HUDEP-2 (cell line): ENCODE measurements around the gene RAD51B.
"Not testable (repeated sequence)": the region's sequence is repeated elsewhere in the genome, so short reads cannot be mapped to it uniquely, and the experiment has no call there.

Experiments
- DNase-seq, 76 experiments: peaks; one replicate each; lab custom pipeline; 2025; ENCODE audit not compliant: unreplicated experiment in 76 of 76; lab: John Stamatoyannopoulos, UW

Gene RAD51B

DNA sequence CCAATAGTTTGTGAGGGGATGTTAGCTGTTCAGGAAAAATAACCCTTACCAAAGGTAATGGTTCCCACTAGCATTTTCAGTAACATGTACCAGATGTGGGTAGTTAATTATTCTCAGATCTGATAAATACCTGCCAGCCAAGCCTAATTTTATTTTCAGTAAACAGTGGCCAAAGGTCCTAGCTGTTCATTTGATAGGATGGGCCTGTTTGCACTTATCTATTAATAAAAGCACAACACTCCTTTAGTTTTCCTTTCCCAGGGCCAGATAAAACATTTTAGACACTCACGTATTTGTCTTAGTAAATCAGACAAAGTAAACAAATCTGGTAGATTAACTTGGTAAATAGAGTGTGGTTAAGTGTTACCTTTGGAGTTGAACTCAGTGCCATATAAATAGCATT is 345.1 kb downstream of the RAD51B start:
- DNase-seq, result no peak

DNA sequence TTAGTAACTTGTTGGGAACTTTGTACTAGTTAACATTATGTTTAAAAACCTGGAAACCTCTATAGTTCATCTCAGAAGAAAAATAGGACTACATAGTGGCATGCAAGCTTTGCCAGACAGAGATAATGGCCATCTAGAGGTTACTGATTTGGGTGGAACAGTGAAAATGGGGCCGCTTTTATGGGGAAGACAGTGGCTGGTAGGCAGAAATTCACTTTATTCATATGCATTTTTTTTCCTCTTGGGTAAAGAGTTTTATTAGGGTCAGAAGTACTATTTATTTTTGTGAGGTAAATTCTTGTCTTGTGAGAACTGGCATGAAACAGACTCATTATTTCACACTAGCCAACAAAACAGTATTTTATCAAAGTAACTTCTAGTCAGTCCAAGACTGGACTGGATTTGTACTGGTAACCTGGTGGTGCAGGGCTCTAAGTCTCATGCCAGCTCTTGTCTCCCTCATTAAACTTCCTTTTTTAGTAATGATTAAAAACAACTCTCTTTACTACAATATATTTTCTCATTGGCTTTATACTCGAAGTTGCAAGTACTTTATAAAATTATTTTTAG is 345.8 kb downstream of the RAD51B start:
- DNase-seq, result no peak

DNA sequence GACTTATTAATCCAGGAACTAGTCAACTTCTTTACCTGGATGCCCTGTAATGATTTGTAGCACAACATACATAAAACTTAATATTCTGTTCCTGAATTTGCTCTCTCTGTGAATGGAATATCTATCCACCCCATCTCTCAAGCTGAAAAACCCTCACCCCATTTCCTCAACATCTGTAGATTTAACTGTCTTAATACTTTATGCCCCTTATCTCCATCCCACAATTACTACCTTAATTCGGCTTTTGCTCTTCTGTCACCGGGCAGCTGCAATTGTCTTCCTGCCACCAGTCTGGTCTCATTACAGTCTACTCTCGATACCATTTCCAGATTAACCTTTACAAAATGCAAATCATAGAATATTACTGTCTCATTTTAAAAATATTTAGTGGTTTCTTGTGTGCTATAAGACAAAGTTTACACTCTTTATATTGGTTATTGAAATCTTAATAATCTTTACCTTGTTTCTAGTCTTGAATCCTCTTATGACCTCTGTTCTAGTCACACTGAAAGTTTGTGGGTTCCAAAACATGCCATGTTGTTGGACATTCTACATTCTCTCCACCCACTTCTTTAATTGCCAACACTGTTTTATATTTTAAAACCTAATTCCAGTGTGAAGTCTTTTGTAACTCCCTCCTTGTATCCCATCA is 347.3 kb downstream of the RAD51B start:
- no peak for DNase-seq

DNA sequence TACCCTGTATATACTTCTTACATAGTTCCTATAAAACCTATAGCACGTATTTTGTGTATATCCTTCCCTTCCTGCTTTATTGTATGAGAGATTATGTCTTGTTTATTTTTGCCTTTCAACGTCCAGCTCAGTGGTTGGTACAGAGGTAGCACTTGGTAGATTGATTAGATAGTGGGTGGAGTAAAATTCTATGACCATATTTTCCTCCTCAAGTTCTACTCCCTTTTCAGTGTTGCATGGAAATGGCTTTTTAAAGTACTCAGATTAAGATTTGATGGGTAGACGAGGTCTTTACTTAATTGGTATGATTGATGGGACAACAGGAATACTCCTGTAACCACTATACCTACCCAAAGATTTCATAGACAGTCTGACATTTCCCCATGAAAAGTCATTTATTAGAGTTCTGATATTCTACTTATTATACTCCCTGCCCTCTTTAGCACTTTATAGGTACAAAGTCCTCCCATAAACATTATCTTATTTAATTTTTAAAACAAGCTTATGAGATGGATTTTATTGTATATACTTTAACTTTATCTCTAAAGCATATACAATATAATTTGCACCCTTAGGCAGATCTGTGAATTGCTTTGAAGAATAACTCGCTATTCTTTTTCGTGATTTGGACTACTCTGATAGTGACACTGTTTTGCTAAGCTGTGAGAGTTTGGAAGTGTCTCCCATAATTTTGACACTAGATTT is 348.0 kb downstream of the RAD51B start:
- DNase-seq, result no peak

DNA sequence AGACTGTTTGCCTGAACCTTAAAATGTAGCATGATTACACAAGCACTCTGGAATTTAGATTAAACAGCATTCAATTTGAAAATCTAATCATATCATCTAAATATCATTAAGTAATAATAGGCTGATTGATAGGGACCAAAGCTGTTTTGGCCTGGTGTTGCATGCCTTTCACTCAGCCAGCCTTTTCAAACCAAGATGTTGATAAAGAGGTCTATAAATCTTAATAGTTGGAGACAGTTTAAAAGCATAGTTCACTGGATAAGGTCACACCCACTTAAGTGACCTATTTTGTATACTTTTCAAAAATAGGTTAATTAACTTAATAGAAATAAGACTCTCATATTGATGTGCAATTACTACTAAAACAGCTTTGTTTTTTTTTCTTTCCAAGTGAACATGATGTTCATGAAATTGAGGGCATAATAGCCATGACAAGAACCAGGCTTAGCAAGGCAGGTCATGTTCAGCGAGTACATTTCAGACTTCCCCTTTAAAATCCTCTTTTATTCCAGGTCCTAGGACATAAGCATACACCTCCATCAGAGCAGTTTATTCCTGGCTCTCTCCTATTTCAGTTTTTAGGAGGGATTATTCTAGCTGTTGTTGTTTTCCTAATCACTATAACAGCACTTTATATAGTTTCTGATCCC is 349.0 kb downstream of the RAD51B start:
- DNase-seq, result no peak

DNA sequence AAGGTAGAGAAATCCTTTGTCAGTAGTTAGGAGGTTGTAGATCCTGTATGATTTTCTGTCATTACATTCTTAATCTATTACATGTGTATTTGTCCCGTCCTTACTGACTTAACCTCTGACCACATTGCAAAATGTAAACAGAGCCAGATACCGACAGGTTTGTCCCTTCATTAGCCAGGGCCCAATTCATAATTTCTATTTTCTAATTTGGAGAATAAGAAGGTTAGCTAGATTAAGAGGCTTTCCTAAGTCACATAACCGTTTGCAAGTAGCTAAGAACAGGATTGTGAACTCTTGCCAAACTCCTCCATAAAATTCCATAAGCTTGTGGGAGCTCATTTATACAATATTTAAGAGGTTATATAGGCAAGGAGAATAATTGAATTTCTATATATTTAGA is 352.6 kb downstream of the RAD51B start:
- no peak for DNase-seq

DNA sequence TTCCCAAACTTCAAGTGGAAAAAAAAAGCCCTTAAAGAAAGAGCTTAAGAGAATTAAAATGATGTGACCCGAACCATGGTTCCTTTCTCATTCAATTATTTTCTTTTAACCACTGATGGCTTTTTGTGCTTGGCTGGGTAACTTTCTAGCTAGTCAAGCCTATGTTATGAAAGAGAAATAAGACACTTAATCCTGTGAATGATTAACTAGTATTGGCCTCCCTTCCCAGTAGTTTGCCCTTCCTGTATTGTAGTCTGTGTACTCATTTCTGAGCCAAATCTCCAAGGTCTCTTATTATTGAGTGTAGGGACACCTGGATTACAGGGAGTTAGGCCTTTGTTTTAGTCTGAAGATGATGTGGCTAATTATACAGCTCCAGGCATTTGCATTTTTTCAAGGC is 353.0 kb downstream of the RAD51B start:
- DNase-seq, result no peak

DNA sequence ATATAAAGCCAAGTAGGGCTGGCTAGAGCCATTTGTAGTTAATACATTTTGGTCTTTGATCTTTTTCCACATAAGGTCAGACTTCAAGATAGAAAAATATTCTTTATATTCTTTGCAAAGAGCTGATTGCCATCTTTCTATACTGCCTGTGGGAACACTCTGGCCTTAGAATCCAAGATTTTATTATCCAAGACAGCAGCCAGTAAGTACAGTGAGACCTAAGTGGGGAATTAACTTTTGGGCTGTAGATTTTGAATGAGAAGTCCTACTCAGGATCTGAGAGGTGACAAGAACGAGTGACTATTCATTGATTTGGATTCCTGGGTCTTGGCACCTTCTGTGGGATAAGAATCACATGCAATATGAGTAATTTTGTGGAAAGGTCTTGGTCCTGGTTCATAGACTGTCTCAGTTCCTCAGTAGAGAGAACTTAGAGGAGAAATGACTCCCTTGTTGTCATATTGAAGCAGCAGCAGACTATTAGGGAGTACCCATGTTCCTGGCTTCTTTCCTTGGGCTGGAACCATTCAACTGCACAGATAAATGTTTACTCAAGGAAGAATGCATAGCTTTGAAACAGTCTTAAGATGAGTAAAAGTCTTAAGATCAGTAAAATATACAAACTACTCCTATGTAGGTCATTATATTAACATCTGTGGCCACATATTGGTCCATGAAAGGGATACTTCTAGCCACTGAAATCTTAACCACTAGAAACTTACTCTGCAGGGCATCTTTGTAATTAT is 353.8 kb downstream of the RAD51B start:
- no peak for DNase-seq

DNA sequence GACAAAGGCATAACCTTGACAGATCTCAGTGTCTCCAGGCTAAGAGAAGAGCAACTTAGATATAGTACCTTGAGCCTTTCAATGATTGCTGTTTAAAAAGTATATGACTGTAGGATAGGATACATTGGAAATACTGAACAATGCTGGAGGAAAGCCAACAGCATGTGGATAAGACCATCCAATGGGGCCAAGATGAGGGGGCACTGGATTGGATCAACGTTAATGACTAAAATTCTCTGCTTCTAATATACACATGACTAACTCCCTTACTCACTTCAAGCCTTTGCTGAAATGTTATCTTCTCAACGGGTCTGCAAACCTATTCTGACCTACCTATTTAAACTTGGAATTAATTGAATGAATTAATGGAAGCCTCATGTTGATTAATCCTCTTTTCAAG is 354.9 kb downstream of the RAD51B start:
- DNase-seq, result no peak

DNA sequence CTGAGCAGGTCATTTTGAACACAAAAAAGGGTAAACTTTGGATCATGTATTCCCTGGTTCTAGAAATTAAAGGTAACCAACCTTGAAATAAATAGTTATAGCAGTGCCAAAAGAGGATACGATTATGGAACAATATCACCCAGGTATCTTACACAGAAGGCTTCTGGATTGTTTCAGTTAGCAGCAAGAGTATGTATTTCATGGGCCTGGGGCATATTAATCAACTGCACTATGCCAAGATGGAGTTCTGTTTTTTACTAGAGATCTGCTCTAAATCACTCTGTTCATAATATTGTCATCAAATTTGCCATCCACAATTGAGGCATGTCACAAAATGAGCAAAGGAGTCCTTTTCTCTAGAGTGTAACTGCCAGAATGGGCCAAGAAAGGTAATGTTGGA is 357.1 kb downstream of the RAD51B start:
- no peak for DNase-seq

DNA sequence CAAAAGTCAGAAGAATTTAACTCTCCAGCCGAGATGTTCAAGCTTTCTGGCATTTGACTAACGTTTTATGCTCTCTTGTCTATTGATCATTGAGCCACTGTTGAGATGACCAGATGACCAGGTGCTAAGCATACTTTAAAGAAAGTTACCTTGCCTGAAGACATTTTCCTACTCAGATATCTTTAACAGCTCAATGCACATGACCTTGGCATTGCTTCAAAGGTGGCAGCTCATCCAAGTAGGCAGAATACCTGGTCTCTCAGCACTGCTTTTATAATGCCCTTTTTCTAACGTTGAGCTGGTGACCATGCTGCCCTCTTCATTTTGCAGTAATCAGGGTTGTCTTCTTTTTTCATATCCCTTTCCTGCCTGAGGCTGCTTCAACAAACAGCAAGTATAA is 358.1 kb downstream of the RAD51B start:
- no peak for DNase-seq

DNA sequence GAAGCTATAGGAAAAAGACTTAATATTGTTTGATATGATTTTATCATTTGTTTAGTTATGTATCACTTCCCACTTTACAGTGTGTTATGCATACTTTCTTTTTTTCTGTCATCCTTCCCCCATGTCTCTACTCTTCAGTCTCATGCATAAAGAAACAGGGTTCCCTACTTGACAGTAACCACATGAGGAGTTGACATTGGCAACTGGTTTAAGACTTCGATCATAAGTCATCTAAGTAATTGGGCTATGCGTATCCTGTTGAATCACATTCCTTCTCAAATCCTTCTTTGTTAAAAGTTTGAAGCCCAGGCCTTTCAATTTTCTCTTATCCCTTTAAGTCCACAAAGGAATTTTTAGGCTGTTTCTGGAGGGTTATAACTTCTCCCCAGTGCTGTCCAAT is 358.7 kb downstream of the RAD51B start:
- DNase-seq, result no peak

DNA sequence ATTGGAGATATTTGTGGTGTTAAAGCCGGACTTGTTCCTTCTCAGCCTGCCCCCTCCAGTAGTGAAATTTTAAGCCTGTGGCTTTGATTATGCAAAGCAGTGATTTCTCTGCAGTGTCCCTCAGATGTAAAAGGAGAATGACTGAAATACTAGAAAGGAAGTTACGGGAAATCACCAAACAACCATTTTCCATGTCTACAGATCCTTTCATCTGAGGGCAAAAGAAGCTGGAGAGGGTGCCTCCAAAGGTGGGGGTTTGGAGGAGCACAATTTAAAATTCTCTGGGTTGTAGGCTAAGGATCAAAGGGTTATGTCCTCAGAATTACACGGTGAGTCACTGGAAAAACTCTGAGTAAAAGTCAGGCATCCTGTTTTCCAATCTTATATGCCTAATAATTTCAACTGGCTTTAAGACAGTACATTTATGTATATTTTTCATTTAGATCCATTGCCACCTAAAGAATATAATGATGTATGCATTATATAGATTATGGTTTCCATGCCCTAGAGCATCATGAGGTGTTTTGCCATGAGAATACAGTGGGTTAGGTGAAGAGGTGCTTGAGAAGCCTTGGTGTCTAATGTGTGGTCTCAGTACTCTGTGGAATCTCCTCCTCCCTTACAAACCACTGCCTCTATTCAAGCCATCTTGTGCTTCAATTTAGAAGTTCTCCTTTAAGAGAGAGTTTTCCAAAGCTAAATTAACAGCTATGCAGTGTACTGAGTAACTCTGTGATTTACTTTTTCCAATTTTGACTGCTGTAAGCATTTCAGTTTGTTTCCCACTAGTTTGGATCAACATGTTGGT is 362.1 kb downstream of the RAD51B start:
- no peak for DNase-seq

DNA sequence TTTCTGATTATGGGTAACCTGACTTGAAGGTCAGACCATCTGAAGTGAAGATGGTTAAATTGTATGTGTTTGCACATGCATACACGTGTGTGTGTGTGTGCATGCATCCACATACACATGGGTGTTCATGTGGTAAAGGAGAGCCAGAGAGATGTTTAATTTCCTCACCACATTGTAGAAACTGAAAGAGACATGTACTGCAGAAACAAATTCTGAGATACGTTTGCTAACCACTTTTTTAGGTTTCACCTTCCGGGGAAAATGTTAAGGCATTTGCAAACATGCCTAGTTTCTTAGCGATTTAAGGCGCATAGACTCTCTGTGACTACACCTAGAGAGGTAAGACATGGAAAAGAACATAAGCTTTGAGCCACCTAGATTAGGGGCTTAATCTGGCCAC is 362.9 kb downstream of the RAD51B start:
- DNase-seq, result no peak

DNA sequence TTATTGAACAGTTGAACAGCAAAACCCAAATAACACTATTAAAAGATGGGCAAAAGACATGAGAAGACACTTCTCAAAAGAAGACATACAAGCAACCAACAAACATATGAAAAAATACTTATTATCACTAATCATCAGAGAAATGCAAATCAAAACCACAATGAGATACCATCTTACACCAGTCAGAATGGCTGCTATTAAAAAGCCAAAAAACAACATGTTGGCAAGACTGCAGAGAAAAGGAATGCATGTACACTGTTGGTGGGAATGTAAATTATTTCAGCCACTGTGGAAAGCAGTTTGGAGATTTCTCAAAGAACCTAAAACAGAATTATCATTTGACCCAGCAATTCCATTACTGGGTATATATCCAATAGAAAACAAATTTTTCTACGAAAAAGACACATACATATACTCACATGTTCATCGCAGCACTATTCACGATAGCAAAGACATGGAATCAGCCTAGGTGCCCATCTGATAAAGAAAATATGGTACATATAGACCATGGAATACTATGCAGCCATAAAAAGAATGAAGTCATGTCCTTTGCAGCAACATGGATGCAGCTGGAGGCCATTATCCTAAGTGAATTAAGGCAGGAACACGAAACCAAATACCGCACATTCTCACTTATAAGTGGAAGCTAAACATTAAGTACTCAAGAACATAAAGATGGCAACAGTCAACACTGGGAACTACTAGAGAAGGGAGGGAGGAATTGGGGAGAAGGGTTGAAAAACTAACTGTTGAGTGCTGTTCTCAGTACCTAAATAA is 367.1 kb downstream of the RAD51B start:
- not testable (repeated sequence) for DNase-seq

DNA sequence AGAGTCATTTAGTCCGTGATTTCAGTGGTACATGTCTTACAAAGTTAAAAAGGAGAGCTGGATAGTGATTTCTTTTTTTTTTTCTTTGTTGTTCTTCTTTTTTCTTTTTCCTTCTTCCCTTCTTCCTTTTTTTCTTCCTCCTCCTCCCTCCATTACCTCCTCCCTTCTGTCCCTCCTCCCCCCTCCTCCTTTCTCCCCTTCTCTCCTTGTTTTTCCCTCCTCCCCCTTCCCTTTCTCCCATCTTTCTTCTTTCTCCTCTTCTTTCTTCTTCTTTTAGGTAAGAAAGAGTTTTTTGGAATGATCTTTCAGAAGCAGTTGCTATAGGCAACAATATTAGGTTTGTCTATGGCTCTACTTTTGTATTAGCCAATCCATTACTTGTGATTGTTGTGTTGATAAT is 368.6 kb downstream of the RAD51B start:
- no peak for DNase-seq

DNA sequence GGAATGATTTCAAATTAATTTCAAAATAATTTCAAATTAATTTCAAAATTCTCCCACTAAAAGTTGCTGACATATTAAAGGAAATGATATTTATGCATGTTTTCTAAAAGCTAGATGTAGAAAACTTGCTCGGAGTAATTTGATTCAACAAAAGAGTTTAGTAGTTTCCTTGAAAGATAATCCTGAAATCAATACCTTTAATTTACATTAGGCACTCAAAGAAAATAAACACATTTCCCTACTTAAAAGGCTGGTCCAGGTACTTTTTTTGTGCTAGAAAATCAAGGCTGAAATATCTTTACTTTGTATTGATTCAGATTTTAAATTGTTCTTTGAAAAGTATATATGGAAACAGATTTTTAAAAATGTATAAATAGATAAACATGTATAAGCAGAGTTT is 370.5 kb downstream of the RAD51B start:
- no peak for DNase-seq

DNA sequence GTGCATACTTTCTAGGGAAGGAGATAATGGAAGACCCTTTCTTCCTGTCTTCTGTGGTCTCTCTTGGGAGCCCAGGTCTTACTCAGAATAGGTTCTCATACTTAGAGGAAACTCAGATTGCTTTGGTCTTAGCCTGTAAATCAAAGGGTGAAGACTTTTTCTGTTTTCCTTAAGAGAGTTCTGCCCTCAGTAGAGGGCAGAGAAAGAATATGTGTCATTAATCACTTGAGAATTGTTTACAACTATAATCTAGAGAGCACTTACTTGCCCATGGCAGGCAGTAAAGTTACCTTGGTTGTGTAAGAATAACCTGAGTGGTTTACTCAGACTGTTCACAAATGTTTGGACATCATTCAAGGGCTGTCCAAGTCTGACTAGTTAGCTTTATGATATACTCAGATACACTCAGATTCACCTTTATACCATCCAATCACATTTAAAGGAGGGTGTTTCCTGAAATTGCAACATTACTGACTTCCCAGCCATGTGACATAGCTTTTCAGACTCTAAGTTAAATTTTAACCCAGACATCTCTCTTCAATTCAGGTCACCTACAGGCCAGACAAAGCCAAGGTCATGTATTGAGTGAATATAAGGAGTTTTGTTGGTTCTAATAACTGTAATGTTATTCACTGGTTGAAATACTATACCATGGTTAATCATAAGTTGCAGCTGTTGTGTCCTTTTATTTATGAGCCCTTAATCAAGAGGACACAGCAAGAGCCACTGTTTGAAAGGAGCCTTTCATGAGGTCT is 372.2 kb downstream of the RAD51B start:
- no peak for DNase-seq

DNA sequence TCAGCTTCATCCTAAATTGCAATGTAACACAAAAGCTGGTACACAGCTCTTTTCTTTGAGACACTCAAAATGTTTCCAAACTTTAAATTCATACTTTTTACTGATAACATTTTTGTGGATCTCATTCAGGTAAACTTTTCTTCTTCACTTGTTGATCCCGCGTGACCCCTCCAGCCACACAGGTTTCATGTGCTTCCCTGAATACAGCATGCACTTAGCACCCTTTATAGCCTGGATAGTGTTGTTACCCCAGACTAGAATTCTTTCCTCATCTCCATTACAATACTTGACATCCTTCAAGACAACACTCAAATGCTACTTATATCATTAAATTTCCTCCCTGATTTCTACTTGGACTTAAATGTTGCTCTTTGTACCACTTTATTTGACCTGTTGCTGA is 373.4 kb downstream of the RAD51B start:
- no peak for DNase-seq
